22Rv1 (cell line): ENCODE data around the gene ZFYVE26.

ENCODE experiments used
- CTCF ChIP-seq: fragments of 450-650 bp; IDR thresholded peaks from 2 replicates; pipeline ENCODE4 v1.5.1; 2017; ENCODE audit warnings: mild to moderate bottlenecking
- ZFX ChIP-seq: fragments of 450-650 bp; IDR thresholded peaks from 2 replicates; pipeline ENCODE4 v1.6.1; 2017; ENCODE audit warnings: antibody characterized with exemption, borderline replicate concordance

GRCh38 chr14:67703997-67704396 lies 112.4 kb downstream of the ZFYVE26 start:
- TF ChIP-seq CTCF (no peak), ZFX (no peak)
